Epithelial cell of proximal tubule (primary cell): ENCODE data around the gene UBE2R2. TPM values are rescaled to one million over a fixed set of nuclear protein-coding genes. Genes with fewer than 3 reads are reported as not detected.

Experiments used
- DNase-seq: peaks from one replicate; pipeline ENCODE4 v3.0.0-alpha.2; 2011; ENCODE audit warnings: low read depth
- H3K4me3 ChIP-seq: 2 replicates; pipeline ENCODE4 v1.5.1; 2011; ENCODE audit warnings: low read depth, mild to moderate bottlenecking, low read length
- CTCF ChIP-seq: conservative IDR thresholded peaks from 2 replicates; pipeline ENCODE4 v1.5.1; 2012; ENCODE audit warnings: low read depth, mild to moderate bottlenecking, low read length
- total RNA-seq: library from RNA; depleted of rRNA; stranded (reverse); fragments of >200 nt; gene quantifications from 2 replicates; pipeline ENCODE4 v1.2.3, GENCODE V29; 2015

UBE2R2 gene
- total RNA-seq, 1 donor from 2014 or later, result 27.4 TPM

GRCh38 chr9:33880211-33881089 is 63.5 kb downstream of the UBE2R2 start:
- no peak for TF ChIP-seq CTCF
- no peak for DNase-seq
- no peak overlapping the region for H3K4me3 ChIP-seq

GRCh38 chr9:33881635-33882034 is 64.7 kb downstream of the UBE2R2 start:
- TF ChIP-seq CTCF, result no peak
- no peak for DNase-seq

GRCh38 chr9:33884856-33885701 is 68.1 kb downstream of the UBE2R2 start:
- TF ChIP-seq CTCF, result no peak
- peak; percentile 56 for DNase-seq
- H3K4me3 ChIP-seq, result no peak overlapping the region

More at GRCh38 chr9:33881635-33882034, 64.7 kb downstream of the UBE2R2 start:
- no peak overlapping the region for H3K4me3 ChIP-seq

- DNase-seq, result no peak
- TF ChIP-seq CTCF, result no peak
- no peak overlapping the region for H3K4me3 ChIP-seq
These were observed 69.0 kb downstream of the UBE2R2 start for GRCh38 chr9:33885948-33886347.

- DNase-seq, result no peak
- TF ChIP-seq CTCF, result no peak
These were observed 76.9 kb downstream of the UBE2R2 start for GRCh38 chr9:33893861-33894260.

GRCh38 chr9:33894316-33894715 is 77.4 kb downstream of the UBE2R2 start:
- DNase-seq, result no peak
- H3K4me3 ChIP-seq, result no peak overlapping the region
- TF ChIP-seq CTCF, result no peak

More at GRCh38 chr9:33893861-33894260, 76.9 kb downstream of the UBE2R2 start:
- H3K4me3 ChIP-seq, result no peak overlapping the region
